GM19328 (cell line): ENCODE measurements around the gene ICA1L.

Experiments used
- ATAC-seq: cut with Tn5 transposase; IDR thresholded peaks from one replicate; pipeline ENCODE4 v1.9.1; 2021; ENCODE audit warnings: mild to moderate bottlenecking, moderate library complexity; ENCODE audit not compliant: unreplicated experiment

The ICA1L gene

DNA sequence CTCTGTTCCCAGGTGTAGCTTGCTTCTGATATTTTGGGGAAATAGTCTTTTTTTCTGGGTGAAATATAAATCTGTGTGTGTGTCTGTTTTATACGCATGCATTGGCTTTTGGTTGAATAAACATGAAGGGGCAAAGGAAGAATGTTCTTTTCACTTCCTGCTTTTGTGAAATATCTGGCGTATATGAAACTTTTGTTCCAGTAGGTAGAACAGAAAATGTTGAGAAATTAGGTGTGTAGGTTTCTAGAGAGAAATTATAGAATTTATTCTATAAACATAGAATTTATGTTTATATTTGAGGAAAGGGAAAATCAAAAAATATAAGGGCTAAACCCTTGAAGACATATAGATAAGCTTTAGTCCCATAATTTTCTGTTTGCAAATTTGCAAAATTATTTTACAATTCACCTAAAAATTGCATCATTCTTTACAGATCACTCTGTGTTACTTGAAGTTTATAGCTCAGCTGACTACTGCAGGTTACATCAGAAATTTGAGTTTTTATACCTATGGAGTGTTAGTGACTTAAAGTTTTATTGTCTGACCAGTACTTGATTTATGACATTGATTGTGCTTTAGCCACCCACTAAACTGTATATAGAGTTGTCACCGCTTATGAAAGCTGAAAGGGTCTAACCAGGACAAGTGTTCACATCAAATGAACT is 120.7 kb downstream of the ICA1L start:
- no peak for ATAC-seq

GRCh38 chr2:202749477-202749876 is 122.1 kb downstream of the ICA1L start:
- no peak for ATAC-seq

DNA sequence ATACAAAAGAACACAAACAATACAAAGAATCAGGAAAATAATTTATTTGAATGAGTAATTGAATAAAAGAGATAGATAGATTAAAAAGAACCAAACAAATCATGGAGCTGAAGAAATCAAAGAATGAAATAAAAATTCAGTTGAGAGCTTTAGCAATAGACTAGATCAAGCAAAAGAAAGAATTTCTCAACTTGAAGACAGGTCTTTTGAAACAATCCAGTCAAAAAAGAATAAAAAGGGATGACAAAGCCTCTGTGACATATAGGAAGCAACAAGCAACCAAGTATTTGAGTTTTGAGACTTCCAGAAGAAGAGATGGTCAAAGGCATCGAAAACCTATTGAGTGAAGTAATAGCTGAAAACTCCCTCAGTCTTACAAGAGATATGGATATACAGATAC is 128.0 kb downstream of the ICA1L start:
- ATAC-seq: no peak

DNA sequence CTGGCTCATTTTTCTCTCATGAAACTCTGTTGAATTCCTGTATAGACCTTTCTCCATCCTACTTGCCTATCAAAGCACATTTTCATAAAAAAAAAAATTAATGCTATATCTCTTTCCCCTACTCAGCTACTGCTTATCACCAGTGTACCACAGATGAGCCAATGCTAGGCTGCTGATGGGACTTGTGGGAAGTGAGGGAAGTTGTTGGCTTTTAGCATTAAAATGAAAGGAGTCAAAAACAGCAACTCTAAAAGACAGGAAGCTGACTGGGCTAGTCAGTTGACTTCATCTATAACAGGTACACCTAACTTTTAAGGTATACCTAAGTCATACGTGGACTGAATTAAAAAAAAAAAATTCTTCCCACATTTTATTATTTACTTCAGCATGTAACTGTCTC is 134.7 kb downstream of the ICA1L start:
- no peak for ATAC-seq

DNA sequence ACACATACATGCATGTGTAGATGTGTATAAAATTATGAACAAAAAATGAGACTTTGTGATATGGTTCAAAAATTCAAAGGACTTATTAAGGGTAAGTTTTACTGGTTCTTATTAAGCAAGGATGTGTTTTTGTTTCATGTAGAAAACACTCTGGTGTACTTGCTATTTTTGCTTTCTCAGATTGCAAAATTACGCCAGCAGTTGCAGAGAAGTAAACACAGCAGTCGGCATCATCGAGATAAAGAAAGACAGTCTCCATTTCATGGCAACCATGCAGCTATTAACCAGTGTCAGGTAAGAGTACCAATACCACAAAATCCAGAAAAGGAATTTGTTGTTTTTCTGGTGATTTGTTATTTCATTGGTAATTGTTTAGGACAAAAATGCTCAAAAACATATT is 145.5 kb downstream of the ICA1L start:
- no peak for ATAC-seq

- ATAC-seq: no peak
Measured at GRCh38 chr2:202723746-202724145, 147.8 kb downstream of the ICA1L start.
